ENCODE measurements around the gene SLC38A5.

GRCh38 chrX:48497871-48498270 lies 27.8 kb upstream of the SLC38A5 start:
- TF ChIP-seq PATZ1 (CRISPR knock-in tag; IDR thresholded peaks at IDR 0.05; ENCODE audit: borderline replicate concordance) = no peak
- no peak for TF ChIP-seq ZNF565 (CRISPR knock-in tag; conservative IDR thresholded peaks at IDR 0.05; ENCODE audit: low read depth)
- TF ChIP-seq ZNF70 (CRISPR knock-in tag; IDR thresholded peaks at IDR 0.05) = no peak
- no peak for TF ChIP-seq ZFP30 (CRISPR knock-in tag; IDR thresholded peaks at IDR 0.05)
- TF ChIP-seq BACH2 (CRISPR knock-in tag; IDR thresholded peaks at IDR 0.05; ENCODE audit: borderline replicate concordance) = no peak
- TF ChIP-seq ESRRG (CRISPR knock-in tag; IDR thresholded peaks at IDR 0.05) = no peak
- no peak for TF ChIP-seq ISL1 (CRISPR knock-in tag; IDR thresholded peaks at IDR 0.05)
- TF ChIP-seq OSR1 (CRISPR knock-in tag; IDR thresholded peaks at IDR 0.05) = no peak
- no peak for TF ChIP-seq TOX (CRISPR knock-in tag; IDR thresholded peaks at IDR 0.05; ENCODE audit: borderline replicate concordance)
- no peak for TF ChIP-seq TSHZ2 (CRISPR knock-in tag; IDR thresholded peaks at IDR 0.05)
